GM19328 (cell line): ENCODE measurements around the gene TLCD3B.

ENCODE experiments used
- ATAC-seq: cut with Tn5 transposase; IDR thresholded peaks from one replicate; pipeline ENCODE4 v1.9.1; 2021; ENCODE audit warnings: mild to moderate bottlenecking, moderate library complexity; ENCODE audit not compliant: unreplicated experiment

TLCD3B gene

DNA sequence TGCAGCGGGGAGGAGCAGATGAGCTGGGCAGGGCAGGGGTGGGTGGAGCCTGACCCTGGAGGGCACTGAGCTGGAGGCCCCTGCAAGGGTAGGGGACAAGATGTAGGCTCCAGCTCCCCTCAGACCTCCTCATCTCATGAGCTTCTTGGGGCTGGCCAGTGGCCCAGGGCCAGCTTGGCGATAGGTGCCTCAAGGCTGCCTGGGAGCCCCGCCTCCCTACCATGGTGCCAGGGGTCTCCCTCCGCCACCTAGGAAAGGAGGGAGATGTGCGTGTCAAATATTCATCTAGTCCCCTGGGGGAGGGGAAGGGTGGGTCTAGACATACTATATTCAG is 39.5 kb downstream of the TLCD3B start:
- ATAC-seq = no peak

GRCh38 chr16:29990883-29991570 is 40.0 kb downstream of the TLCD3B start:
- ATAC-seq = no peak

DNA sequence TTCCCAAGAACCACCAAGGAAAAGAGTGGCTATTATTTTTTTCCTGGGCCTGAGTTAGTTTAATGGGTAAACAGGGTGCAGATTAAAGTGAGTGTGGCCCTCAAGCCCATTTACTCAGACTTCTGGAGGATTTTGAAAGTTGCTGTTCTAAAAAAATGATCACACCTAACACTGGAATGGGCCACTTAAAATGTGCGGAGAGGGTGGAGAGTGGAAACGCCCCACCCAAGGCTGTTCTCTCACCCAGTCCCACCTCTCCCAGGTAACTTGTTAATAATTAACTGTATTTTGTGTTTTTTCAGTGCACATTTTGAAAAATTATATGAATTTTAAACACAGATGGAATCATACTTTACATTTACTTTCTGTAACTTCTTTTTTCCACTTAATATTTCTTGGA is 41.0 kb downstream of the TLCD3B start:
- ATAC-seq = no peak

DNA sequence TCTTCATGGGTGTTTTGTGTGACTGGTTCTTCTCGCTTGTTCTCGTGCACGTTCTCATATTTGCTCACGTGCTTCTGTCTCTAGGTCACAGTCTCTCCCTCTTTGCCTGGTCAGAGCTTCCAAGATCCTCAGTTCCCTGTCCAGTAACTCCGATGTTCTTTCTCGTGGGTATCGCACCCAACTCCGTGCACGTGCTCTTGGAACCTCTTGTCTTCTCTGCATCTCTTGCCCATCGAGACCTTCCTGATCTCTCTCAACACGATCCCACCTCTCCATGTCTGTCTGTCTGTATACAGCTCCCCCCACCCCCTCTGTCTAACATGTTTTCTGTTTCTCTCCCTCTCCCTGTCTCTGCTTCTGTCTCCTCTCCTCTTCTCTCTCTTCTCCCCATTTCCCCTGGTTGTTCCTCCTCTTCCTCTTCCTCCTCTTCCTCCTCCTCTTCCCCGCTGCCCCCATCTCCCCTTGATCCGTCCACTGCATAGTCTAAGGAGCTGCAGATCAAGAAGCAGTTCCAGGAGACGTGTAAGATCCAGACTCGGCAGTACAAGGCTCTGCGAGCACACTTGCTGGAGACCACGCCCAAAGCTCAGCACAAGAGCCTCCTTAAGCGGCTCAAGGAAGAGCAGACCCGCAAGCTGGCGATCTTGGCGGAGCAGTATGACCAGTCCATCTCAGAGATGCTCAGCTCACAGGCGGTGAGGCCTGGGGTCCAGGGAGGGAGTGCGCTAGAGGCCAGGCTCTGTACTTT is 41.8 kb downstream of the TLCD3B start:
- no peak for ATAC-seq

DNA sequence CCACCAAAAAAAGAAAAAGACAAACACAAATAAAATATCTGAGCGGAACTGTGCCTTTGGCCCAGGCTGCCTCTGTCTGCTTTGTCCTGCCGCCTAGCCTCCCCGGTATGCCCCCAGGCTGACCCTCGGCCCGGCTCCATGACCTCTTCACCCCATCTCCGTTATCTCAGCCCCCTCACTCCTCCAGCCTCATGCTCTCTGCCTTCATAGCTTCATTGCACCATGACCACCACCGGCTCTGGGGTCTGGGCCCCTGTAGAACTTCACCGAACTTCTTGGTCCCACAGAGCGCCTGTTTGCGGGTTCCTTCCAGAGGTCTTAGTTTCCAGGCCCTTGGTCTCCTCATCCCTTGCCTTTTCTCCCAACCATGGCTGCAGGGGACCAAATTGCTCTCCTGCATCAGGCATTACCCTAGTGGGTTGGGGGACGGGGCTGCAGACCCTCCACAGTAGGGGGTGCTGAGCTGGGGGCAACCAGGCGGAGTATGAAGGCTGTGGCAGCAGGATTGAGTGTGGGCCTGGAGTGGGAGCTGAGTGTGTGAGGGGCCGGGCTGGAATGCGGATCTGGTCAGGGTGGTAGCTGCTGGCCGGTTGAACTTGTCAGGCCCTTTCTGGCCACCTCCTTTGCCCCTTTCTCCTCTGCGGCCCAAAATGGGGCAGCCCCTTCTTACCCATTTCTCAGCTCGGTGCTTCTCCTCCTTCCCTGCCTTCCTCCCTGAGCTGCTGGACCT is 42.6 kb downstream of the TLCD3B start:
- no peak for ATAC-seq

DNA sequence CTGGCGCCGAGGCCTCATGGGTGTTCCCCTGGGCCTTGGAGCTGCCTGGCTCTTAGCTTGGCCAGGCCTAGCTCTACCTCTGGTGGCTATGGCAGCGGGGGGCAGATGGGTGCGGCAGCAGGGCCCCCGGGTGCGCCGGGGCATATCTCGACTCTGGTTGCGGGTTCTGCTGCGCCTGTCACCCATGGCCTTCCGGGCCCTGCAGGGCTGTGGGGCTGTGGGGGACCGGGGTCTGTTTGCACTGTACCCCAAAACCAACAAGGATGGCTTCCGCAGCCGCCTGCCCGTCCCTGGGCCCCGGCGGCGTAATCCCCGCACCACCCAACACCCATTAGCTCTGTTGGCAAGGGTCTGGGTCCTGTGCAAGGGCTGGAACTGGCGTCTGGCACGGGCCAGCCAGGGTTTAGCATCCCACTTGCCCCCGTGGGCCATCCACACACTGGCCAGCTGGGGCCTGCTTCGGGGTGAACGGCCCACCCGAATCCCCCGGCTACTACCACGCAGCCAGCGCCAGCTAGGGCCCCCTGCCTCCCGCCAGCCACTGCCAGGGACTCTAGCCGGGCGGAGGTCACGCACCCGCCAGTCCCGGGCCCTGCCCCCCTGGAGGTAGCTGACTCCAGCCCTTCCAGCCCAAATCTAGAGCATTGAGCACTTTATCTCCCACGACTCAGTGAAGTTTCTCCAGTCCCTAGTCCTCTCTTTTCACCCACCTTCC is 43.5 kb downstream of the TLCD3B start:
- ATAC-seq = no peak

DNA sequence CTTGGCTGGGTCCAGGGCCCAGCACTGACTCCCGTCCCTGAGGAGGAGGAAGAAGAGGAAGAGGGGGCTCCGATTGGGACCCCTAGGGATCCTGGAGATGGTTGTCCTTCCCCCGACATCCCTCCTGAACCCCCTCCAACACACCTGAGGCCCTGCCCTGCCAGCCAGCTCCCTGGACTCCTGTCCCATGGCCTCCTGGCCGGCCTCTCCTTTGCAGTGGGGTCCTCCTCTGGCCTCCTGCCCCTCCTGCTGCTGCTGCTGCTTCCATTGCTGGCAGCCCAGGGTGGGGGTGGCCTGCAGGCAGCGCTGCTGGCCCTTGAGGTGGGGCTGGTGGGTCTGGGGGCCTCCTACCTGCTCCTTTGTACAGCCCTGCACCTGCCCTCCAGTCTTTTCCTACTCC is 44.1 kb downstream of the TLCD3B start:
- no peak for ATAC-seq

DNA sequence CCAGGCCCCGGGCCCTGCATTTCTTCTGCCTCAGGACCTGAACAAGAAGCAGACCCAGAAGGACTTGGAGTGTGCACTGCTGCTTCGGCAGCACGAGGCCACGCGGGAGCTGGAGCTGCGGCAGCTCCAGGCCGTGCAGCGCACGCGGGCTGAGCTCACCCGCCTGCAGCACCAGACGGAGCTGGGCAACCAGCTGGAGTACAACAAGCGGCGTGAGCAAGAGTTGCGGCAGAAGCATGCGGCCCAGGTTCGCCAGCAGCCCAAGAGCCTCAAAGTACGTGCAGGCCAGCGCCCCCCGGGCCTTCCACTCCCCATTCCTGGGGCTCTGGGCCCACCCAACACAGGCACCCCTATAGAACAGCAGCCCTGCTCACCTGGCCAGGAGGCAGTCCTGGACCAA is 44.8 kb downstream of the TLCD3B start:
- ATAC-seq = no peak

DNA sequence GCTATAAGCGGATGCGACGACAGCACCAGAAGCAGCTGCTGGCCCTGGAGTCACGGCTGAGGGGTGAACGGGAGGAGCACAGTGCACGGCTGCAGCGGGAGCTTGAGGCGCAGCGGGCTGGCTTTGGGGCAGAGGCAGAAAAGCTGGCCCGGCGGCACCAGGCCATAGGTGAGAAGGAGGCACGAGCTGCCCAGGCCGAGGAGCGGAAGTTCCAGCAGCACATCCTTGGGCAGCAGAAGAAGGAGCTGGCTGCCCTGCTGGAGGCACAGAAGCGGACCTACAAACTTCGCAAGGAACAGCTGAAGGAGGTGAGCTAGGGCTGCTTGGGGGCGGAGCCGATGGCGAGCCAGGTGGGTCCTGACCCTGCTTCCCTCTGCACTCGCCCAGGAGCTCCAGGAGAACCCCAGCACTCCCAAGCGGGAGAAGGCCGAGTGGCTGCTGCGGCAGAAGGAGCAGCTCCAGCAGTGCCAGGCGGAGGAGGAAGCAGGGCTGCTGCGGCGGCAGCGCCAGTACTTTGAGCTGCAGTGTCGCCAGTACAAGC is 45.7 kb downstream of the TLCD3B start:
- ATAC-seq = no peak

GRCh38 chr16:29984764-29985147 is 46.3 kb downstream of the TLCD3B start:
- ATAC-seq = no peak

GRCh38 chr16:29984137-29984763 is 46.8 kb downstream of the TLCD3B start:
- no peak for ATAC-seq

DNA sequence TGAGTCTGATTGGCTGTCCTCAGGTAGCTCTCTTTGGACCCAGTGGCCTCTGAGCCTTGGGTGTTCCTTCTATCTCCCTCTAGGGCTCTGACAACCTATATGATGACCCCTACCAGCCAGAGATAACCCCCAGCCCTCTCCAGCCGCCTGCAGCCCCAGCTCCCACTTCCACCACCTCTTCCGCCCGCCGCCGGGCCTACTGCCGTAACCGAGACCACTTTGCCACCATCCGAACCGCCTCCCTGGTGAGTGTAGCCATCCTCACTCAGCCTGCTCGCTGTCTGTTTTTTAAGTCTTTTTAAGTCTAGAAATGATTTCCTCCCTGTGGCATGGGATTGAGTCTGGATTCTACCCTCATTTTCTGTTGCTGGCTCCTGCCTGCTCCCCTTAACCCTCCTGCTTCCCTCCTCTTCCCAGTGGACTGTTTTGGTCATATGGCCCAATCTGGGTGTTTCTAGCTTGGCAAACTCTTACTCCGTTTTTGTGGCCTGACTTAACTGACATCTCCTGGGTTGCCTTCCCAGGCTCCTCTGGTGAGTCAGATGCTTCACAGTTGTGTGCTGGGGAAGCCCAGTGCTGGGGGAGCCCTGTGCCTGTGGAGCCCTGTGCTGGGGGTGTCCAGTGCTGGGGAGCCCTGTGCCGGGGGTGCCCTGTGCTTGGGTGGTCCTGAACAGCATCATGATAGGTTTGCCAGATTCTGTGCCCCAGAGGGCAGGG is 47.5 kb downstream of the TLCD3B start:
- no peak for ATAC-seq

DNA sequence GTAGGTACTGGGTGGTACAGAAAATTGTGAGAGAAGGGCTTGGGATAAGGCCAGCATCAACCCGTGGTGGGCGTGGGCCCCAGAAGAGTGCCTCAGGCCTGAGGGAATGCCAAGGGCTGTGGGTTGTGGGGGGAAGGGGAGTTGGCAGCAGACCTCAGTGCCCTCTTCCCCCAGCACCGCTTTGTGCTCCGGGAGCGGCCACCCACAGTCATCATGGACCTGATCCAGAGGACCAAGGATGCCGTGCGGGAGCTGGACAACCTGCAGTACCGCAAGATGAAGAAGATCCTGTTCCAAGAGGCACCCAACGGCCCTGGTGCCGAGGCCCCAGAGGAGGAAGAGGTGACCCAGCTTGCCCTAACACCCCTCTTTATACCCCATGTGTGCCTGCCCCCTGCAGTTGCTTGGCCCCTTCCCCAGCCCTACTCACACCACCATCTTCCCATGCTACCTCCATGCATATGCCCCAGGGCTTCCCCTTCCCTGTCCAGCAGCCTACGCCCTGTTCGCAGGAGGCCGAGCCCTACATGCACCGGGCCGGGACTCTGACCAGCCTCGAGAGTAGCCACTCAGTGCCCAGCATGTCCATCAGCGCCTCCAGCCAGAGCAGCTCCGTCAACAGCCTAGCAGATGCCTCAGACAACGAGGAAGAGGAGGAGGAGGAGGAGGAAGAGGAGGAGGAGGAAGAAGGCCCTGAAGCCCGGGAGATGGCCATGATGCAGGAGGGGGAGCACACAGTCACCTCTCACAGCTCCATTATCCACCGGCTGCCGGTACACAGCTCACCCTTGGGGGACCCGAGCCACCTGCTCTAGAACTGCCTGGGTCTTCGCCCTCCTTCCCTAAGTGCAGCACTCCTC is 48.3 kb downstream of the TLCD3B start:
- ATAC-seq = no peak

- ATAC-seq = no peak
These were observed 52.4 kb downstream of the TLCD3B start for GRCh38 chr16:29978564-29979270.

DNA sequence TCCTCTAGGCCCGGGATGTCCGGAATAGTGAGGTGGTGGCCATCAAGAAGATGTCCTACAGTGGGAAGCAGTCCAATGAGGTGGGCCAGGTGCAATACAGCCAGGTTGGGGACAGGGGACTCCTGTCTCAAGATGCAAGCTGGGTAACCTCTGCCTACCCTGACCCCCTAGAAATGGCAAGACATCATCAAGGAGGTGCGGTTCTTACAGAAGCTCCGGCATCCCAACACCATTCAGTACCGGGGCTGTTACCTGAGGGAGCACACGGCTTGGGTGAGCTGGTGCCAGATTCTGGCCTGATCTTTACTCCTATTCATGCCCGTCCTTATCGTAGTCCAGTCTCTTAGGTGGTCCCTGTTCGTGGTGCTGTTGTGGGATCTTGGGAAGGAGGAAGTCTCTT is 53.0 kb downstream of the TLCD3B start:
- no peak for ATAC-seq

GRCh38 chr16:29977063-29977825 is 53.8 kb downstream of the TLCD3B start:
- ATAC-seq = no peak

- ATAC-seq = no peak
These were observed 55.1 kb downstream of the TLCD3B start for GRCh38 chr16:29975811-29976511.
